ENCODE measurements around the gene GRIK2. TPM values are rescaled to one million over a fixed set of nuclear protein-coding genes. Genes with fewer than 3 reads are reported as not detected.

The GRIK2 gene
- total RNA-seq, 1 donor from 2014 or later = 95.5 TPM

GRCh38 chr6:101879782-101880181 is 486.3 kb downstream of the GRIK2 start:
- no peaks in the 10 kb centered on the region for H3K4me1 Mint-ChIP-seq (ENCODE audit: low read depth, unreplicated experiment)

GRCh38 chr6:101883505-101883904 is 490.0 kb downstream of the GRIK2 start:
- Mint-ChIP-seq H3K27ac (ENCODE audit: unreplicated experiment) (no peak overlapping the region), H3K4me3 (ENCODE audit: unreplicated experiment) (no peak overlapping the region), H3K4me1 (ENCODE audit: low read depth, unreplicated experiment) (no peaks in the 10 kb centered on the region), H3K9me3 (ENCODE audit: unreplicated experiment) (no peaks in the 10 kb centered on the region), H3K36me3 (ENCODE audit: unreplicated experiment) (no peaks in the 10 kb centered on the region), H3K27me3 (ENCODE audit: unreplicated experiment) (no peaks in the 10 kb centered on the region)
- no peak for TF ChIP-seq CTCF (IDR thresholded peaks at IDR 0.05; ENCODE audit: partially characterized antibody, unreplicated experiment)
- no peak for DNase-seq

More at GRCh38 chr6:101879782-101880181, 486.3 kb downstream of the GRIK2 start:
- H3K27me3 Mint-ChIP-seq (ENCODE audit: unreplicated experiment) = no peaks in the 10 kb centered on the region
- H3K27ac Mint-ChIP-seq (ENCODE audit: unreplicated experiment) = no peak overlapping the region
- no peaks in the 10 kb centered on the region for H3K36me3 Mint-ChIP-seq (ENCODE audit: unreplicated experiment)
- no peak for DNase-seq
- no peaks in the 10 kb centered on the region for H3K9me3 Mint-ChIP-seq (ENCODE audit: unreplicated experiment)
- H3K4me3 Mint-ChIP-seq (ENCODE audit: unreplicated experiment) = no peak overlapping the region
- TF ChIP-seq CTCF (IDR thresholded peaks at IDR 0.05; ENCODE audit: partially characterized antibody, unreplicated experiment) = no peak

GRCh38 chr6:101887532-101887931 is 494.0 kb downstream of the GRIK2 start:
- Mint-ChIP-seq H3K36me3 (ENCODE audit: unreplicated experiment) (no peaks in the 10 kb centered on the region), H3K27ac (ENCODE audit: unreplicated experiment) (no peak overlapping the region), H3K9me3 (ENCODE audit: unreplicated experiment) (no peaks in the 10 kb centered on the region), H3K4me1 (ENCODE audit: low read depth, unreplicated experiment) (peaks cover 2% of the 10 kb centered on the region), H3K27me3 (ENCODE audit: unreplicated experiment) (no peaks in the 10 kb centered on the region), H3K4me3 (ENCODE audit: unreplicated experiment) (no peak overlapping the region)
- no peak for DNase-seq
- no peak for TF ChIP-seq CTCF (IDR thresholded peaks at IDR 0.05; ENCODE audit: partially characterized antibody, unreplicated experiment)

- Mint-ChIP-seq H3K36me3 (ENCODE audit: unreplicated experiment) (no peaks in the 10 kb centered on the region), H3K4me3 (ENCODE audit: unreplicated experiment) (no peak overlapping the region), H3K27me3 (ENCODE audit: unreplicated experiment) (no peaks in the 10 kb centered on the region), H3K9me3 (ENCODE audit: unreplicated experiment) (no peaks in the 10 kb centered on the region), H3K4me1 (ENCODE audit: low read depth, unreplicated experiment) (no peaks in the 10 kb centered on the region), H3K27ac (ENCODE audit: unreplicated experiment) (no peak overlapping the region)
- DNase-seq = no peak
- TF ChIP-seq CTCF (IDR thresholded peaks at IDR 0.05; ENCODE audit: partially characterized antibody, unreplicated experiment) = no peak
Observed at GRCh38 chr6:101907356-101908217, 514.1 kb downstream of the GRIK2 start.

- Mint-ChIP-seq H3K27me3 (ENCODE audit: unreplicated experiment) (no peaks in the 10 kb centered on the region), H3K27ac (ENCODE audit: unreplicated experiment) (no peak overlapping the region), H3K9me3 (ENCODE audit: unreplicated experiment) (no peaks in the 10 kb centered on the region), H3K4me1 (ENCODE audit: low read depth, unreplicated experiment) (no peaks in the 10 kb centered on the region), H3K36me3 (ENCODE audit: unreplicated experiment) (no peaks in the 10 kb centered on the region), H3K4me3 (ENCODE audit: unreplicated experiment) (no peak overlapping the region)
- no peak for TF ChIP-seq CTCF (IDR thresholded peaks at IDR 0.05; ENCODE audit: partially characterized antibody, unreplicated experiment)
- DNase-seq = no peak
Observed at GRCh38 chr6:101909366-101909765, 515.9 kb downstream of the GRIK2 start.
